HCT116 (cell line): ENCODE measurements around the gene PRKN.

Experiments
- ATF3 ChIP-seq: IDR thresholded peaks from 2 replicates; pipeline ENCODE4 v1.6.1; 2012
- CEBPB ChIP-seq: IDR thresholded peaks from 2 replicates; pipeline ENCODE4 v1.6.1; 2012; ENCODE audit warnings: low read depth
- CTCF ChIP-seq, 3 experiments: fragments of 200-600 bp in 1 of 3; sonication (generic) in 1 of 3; IDR thresholded peaks in 2 of 3; conservative IDR thresholded peaks in 1 of 3; 2 replicates each; pipeline ENCODE4 v1.5.1; 2012 to 2017; ENCODE audit warnings: low read depth in 2 of 3, low read length in 2 of 3, antibody characterized with exemption in 1 of 3, borderline replicate concordance in 1 of 3, control low read depth in 1 of 3, mild to moderate bottlenecking in 1 of 3, mixed read lengths in 1 of 3, mixed run types in 1 of 3, moderate library complexity in 1 of 3; ENCODE audit not compliant: insufficient read depth in 1 of 3
- ELF1 ChIP-seq: IDR thresholded peaks from 2 replicates; pipeline ENCODE4 v1.6.1; 2012; ENCODE audit warnings: low read depth, borderline replicate concordance
- EZH2 ChIP-seq: fragments of 200-600 bp; sonication (generic); IDR thresholded peaks from 2 replicates; pipeline ENCODE4 v1.6.1; 2017; ENCODE audit warnings: antibody characterized with exemption, mixed run types
- MAX ChIP-seq: IDR thresholded peaks from 2 replicates; pipeline ENCODE4 v1.6.1; 2012
- POLR2A ChIP-seq: IDR thresholded peaks from 2 replicates; pipeline ENCODE4 v1.7.0; 2011; ENCODE audit warnings: borderline replicate concordance; ENCODE audit not compliant: insufficient read depth, insufficient read length; ENCODE audit errors: extremely low read depth
- POLR2AphosphoS5 ChIP-seq: IDR thresholded peaks from 2 replicates; pipeline ENCODE4 v1.6.1; 2011; ENCODE audit warnings: mild to moderate bottlenecking, low read depth, low read length, moderate library complexity
- REST ChIP-seq: IDR thresholded peaks from 2 replicates; pipeline ENCODE4 v1.6.1; 2012; ENCODE audit warnings: low read depth
- SIN3A ChIP-seq: IDR thresholded peaks from 2 replicates; pipeline ENCODE4 v1.6.1; 2012; ENCODE audit warnings: low read depth
- YY1 ChIP-seq: IDR thresholded peaks from 2 replicates; pipeline ENCODE4 v1.6.1; 2011; ENCODE audit warnings: low read length, low read depth, moderate library complexity, mild to moderate bottlenecking; ENCODE audit not compliant: insufficient replicate concordance; ENCODE audit errors: extremely low read depth

GRCh38 chr6:161840380-161840779 lies 887.2 kb downstream of the PRKN start:
- TF ChIP-seq CTCF (IDR thresholded peaks at IDR 0.05 in 2 of 3, conservative IDR thresholded peaks at IDR 0.05 in 1 of 3; ENCODE audit: borderline replicate concordance in 1 of 3, insufficient read depth in 1 of 3, low read depth in 2 of 3, low read length in 2 of 3) (no peak), POLR2A (no peak), ELF1 (no peak), ATF3 (no peak), MAX (no peak), EZH2 (no peak), POLR2AphosphoS5 (no peak), CEBPB (no peak), YY1 (no peak), REST (no peak), SIN3A (no peak)
